K562 (cell line): ENCODE data around the gene CALU. TPM values are rescaled to one million over a fixed set of nuclear protein-coding genes. Genes with fewer than 3 reads are reported as not detected.

Source experiments
- ATAC-seq: fragments of 200-7000 bp; cut with Tn5 transposase; 3 replicates; pipeline ENCODE4 v1.9.1; 2020; ENCODE audit warnings: moderate library complexity
- BruUV-seq: library from RNA; stranded (reverse); fragments of 400-500 nt; replicated peaks from 2 replicates; lab custom pipeline; 2021; lab: Mats Ljungman, UMichigan
- CTCF ChIA-PET: fragments of 300-600 bp; formaldehyde crosslinking; extraction: SDS; loops from one replicate; lab custom pipeline; 2021; ENCODE audit warnings: low intra/inter-chr PET ratio; lab: Yijun Ruan, JAX
- POLR2A ChIA-PET: fragments of 300-600, 350-650 bp; sonication (Branson Sonifier 250); formaldehyde crosslinking; extraction: SDS; loops from one replicate; lab custom pipeline; 2021; ENCODE audit warnings: antibody characterized with exemption, inconsistent platforms; lab: Yijun Ruan, JAX
- DNase-seq, 4 experiments: peaks; one replicate each; pipeline versions ENCODE4 v3.0.0 to v3.0.0-alpha.2; 2011 to 2018; ENCODE audit warnings: low spot score in 3 of 4, mixed read lengths in 3 of 4; ENCODE audit errors: extremely low read depth in 1 of 4
- FAIRE-seq: peaks from 2 replicates; lab custom pipeline; 2011; peaks lifted over from hg19 to GRCh38; lab: Jason Lieb, UNC
- H2AFZ ChIP-seq: 2 replicates; pipeline ENCODE4 v1.6.0; 2011; ENCODE audit warnings: low read depth, low read length, control low read depth, inconsistent platforms
- H3K27ac ChIP-seq: fragments of 200-600 bp; 3 replicates; pipeline ENCODE4 v1.8.0; 2011; ENCODE audit warnings: low read depth, mild to moderate bottlenecking, control low read depth, inconsistent platforms, low read length, moderate library complexity, mixed read lengths; ENCODE audit errors: extremely low read depth
- H3K27me3 ChIP-seq, 2 experiments: fragments of 300-600 bp in 1 of 2; 2 replicates in 1 of 2; 3 replicates in 1 of 2; pipeline versions ENCODE4 v1.6.0 to v1.8.0; 2011; ENCODE audit warnings: inconsistent platforms in 2 of 2, low read length in 2 of 2, mild to moderate bottlenecking in 1 of 2, mixed read lengths in 1 of 2, moderate library complexity in 1 of 2; ENCODE audit not compliant: control insufficient read depth in 2 of 2, insufficient read depth in 2 of 2
- H3K36me3 ChIP-seq: fragments of 300-600 bp; 3 replicates; pipeline ENCODE4 v1.8.0; 2011; ENCODE audit warnings: mild to moderate bottlenecking, low read length, inconsistent platforms; ENCODE audit not compliant: control insufficient read depth, insufficient read depth
- H3K4me1 ChIP-seq, 2 experiments: fragments of 200-600 bp in 1 of 2; replicated peaks in 1 of 2; 2 replicates in 1 of 2; 3 replicates in 1 of 2; pipeline versions ENCODE4 v1.5.1 to v1.8.0; 2011; ENCODE audit warnings: inconsistent platforms in 2 of 2, low read length in 2 of 2, mild to moderate bottlenecking in 1 of 2, mixed read lengths in 1 of 2, moderate library complexity in 1 of 2; ENCODE audit not compliant: control insufficient read depth in 2 of 2, insufficient read depth in 2 of 2
- H3K4me2 ChIP-seq: 2 replicates; pipeline ENCODE4 v1.6.1; 2011; ENCODE audit warnings: low read length, control low read depth, inconsistent platforms, mixed read lengths; ENCODE audit not compliant: insufficient read depth
- H3K4me3 ChIP-seq: fragments of 200-600 bp; sonication (generic), shearing (Covaris generic); 2 replicates; pipeline ENCODE4 v1.5.1; 2016; ENCODE audit warnings: control low read depth, inconsistent platforms
- H3K79me2 ChIP-seq: fragments of 200-600 bp; 3 replicates; pipeline ENCODE4 v1.8.0; 2011; ENCODE audit warnings: low read length, inconsistent platforms; ENCODE audit not compliant: control insufficient read depth, insufficient read depth
- H3K9ac ChIP-seq, 2 experiments: 2 replicates each; pipeline versions ENCODE4 v1.6.0 to v1.6.1; 2011; ENCODE audit warnings: low read depth in 2 of 2, low read length in 2 of 2, control low read depth in 1 of 2, inconsistent platforms in 1 of 2, mild to moderate bottlenecking in 1 of 2, mixed read lengths in 1 of 2; ENCODE audit not compliant: insufficient read depth in 1 of 2
- H3K9me1 ChIP-seq: one replicate; pipeline ENCODE4 v1.6.0; 2011; ENCODE audit warnings: inconsistent platforms, mild to moderate bottlenecking, low read length, moderate library complexity; ENCODE audit not compliant: control insufficient read depth, insufficient read depth
- H3K9me3 ChIP-seq: replicated peaks from 2 replicates; pipeline ENCODE4 v1.5.1; 2011; ENCODE audit warnings: low read depth, low read length, inconsistent platforms; ENCODE audit not compliant: control insufficient read depth, insufficient read depth
- H4K20me1 ChIP-seq: replicated peaks from 2 replicates; pipeline ENCODE4 v1.6.1; 2011; ENCODE audit warnings: low read length, inconsistent platforms, mixed read lengths; ENCODE audit not compliant: control insufficient read depth, insufficient read depth
- BRD4 ChIP-seq: fragments of 200-600 bp; sonication (generic); IDR thresholded peaks from 2 replicates; pipeline ENCODE4 v1.6.1; 2017; ENCODE audit warnings: inconsistent platforms
- CBFA2T3 ChIP-seq: fragments of 450-650 bp; IDR thresholded peaks from 2 replicates; pipeline ENCODE4 v1.6.1; 2017
- HSF4 ChIP-seq: fragments of 250-450 bp; sonication (Bioruptor Pico); IDR thresholded peaks from 2 replicates; pipeline ENCODE4 v2.1.2; 2022; ENCODE audit warnings: mild to moderate bottlenecking, moderate library complexity, borderline replicate concordance
- JUN ChIP-seq, 2 experiments: sonication (generic) in 1 of 2; formaldehyde crosslinking in 1 of 2; IDR thresholded peaks; 2 replicates each; pipeline versions ENCODE4 v1.6.1 to v1.8.0; 2012 to 2022; ENCODE audit warnings: borderline replicate concordance in 2 of 2, mild to moderate bottlenecking in 2 of 2, improper control_type of control experiment in 1 of 2, low read depth in 1 of 2, low read length in 1 of 2, missing genetic modification reagents in 1 of 2
- MYC ChIP-seq, 2 experiments: fragments of 250-450 bp in 1 of 2; sonication (Bioruptor Pico) in 1 of 2; IDR thresholded peaks; 2 replicates each; pipeline versions ENCODE4 v1.5.1 to v1.6.1; 2012 to 2021; ENCODE audit warnings: low read depth in 2 of 2, borderline replicate concordance in 1 of 2, improper control_type of control experiment in 1 of 2, low read length in 1 of 2, mild to moderate bottlenecking in 1 of 2, moderate library complexity in 1 of 2
- PBX2 ChIP-seq, 2 experiments: IDR thresholded peaks in 1 of 2; conservative IDR thresholded peaks in 1 of 2; 2 replicates each; pipeline ENCODE4 v1.6.1; 2016; ENCODE audit warnings: low read depth in 2 of 2, mild to moderate bottlenecking in 1 of 2, missing compliant biosample characterization in 1 of 2, missing genetic modification characterization in 1 of 2, moderate library complexity in 1 of 2
- PHB2 ChIP-seq: fragments of 450-650 bp; IDR thresholded peaks from 2 replicates; pipeline ENCODE4 v1.6.1; 2017; ENCODE audit warnings: low read depth
- PKNOX1 ChIP-seq: fragments of 450-650 bp; IDR thresholded peaks from 2 replicates; pipeline ENCODE4 v1.6.1; 2016
- RFX5 ChIP-seq: IDR thresholded peaks from 2 replicates; pipeline ENCODE4 v1.6.1; 2011; ENCODE audit warnings: low read depth, mild to moderate bottlenecking, improper control_type of control experiment, low read length
- SIX5 ChIP-seq, 2 experiments: IDR thresholded peaks; 2 replicates each; pipeline ENCODE4 v1.6.1; 2011; ENCODE audit warnings: low read length in 2 of 2, borderline replicate concordance in 1 of 2, low read depth in 1 of 2, mild to moderate bottlenecking in 1 of 2, moderate library complexity in 1 of 2; ENCODE audit not compliant: insufficient read depth in 1 of 2
- ZNF431 ChIP-seq: sonication (generic); formaldehyde crosslinking; IDR thresholded peaks from 2 replicates; pipeline ENCODE4 v1.8.0; 2022; ENCODE audit warnings: mild to moderate bottlenecking, missing genetic modification reagents
- WGBS: fragments of 100-300 bp; shearing (Covaris generic); methylation state at CpG from one replicate; pipeline ENCODE4 v1.1.6; 2016; ENCODE audit warnings: low coverage, mixed read lengths; ENCODE audit not compliant: insufficient coverage; ENCODE audit errors: missing lambda C conversion rate; 5-methylcytosine and 5-hydroxymethylcytosine counted together
- in situ Hi-C: fragments of 300-500 bp; cut with MboI; formaldehyde crosslinking; loops from 4 replicates; pipeline ENCODE4 v1.15.0; 2018; ENCODE audit warnings: inconsistent platforms, mixed read lengths
- intact Hi-C: fragments of 100-400 bp; cut with micrococcal nuclease; formaldehyde crosslinking; loops from 2 replicates; pipeline ENCODE4 v1.14.2; 2022
- polyA plus RNA-seq, 8 experiments: library from polyadenylated mRNA; depleted of rRNA in 4 of 8; stranded (reverse) in 5 of 8; unstranded in 3 of 8; fragments of >200 nt; fragmentation: Nextera tagmentation in 2 of 8; fragmentation: Illumina TruSeq in 1 of 8; extraction: Ambion mirVana in 2 of 8; extraction: Trizol in 1 of 8; gene quantifications; 2 replicates each; pipeline versions ENCODE4 v1.2.1 to v1.2.3, GENCODE V29; 2011 to 2014; ENCODE audit warnings: inconsistent platforms in 1 of 8, missing spikeins in 1 of 8
- total RNA-seq, 7 experiments: library from RNA; depleted of rRNA in 6 of 7; stranded (reverse); fragments of >200 nt in 6 of 7; fragmentation: Illumina TruSeq in 2 of 7; extraction: Trizol in 2 of 7; gene quantifications; 2 replicates each; pipeline versions ENCODE4 v1.2.1 to v1.2.3, GENCODE V29; 2011 to 2021; ENCODE audit warnings: low replicate concordance in 1 of 7

CALU gene
- total and polyA plus RNA-seq, 9 of the 15 experiments (the other 6 are each of a cell fraction or from before 2014, with no cell fraction given), result 166 to 286 (median 215) TPM

DNA sequence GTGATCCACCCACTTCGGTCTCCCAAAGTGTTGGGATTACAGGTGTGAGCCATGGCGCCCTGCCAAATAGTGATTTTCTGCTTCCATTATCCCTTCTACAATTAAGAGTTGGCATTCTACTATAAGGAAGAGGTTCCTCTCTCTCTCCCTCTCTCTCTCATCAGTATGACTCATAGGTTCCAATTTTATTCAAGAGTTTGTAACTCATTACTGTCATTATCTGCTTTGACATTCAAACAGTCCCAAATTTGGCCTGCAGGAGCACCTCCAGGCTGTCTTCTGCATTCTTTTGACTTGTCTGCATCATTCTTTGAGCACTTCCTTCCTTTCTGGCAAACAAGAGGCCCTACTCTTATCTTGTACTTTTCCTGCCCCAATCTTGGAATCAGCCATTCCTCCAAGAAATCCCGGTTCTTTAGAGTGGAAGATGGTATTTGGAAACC, 33.2 kb upstream of the CALU start (continued):
- TF ChIP-seq PBX2 (CRISPR knock-in tag; IDR thresholded peaks at IDR 0.05; ENCODE audit: low read depth) (no peak), PBX2 (tag; conservative IDR thresholded peaks at IDR 0.05; ENCODE audit: low read depth) (no peak), CBFA2T3 (no peak), HSF4 (CRISPR knock-in tag) (no peak), PHB2 (no peak)

GRCh38 chr7:128707752-128708151, 31.4 kb upstream of the CALU start:
- no peak for DNase-seq
- no TSS peak for BruUV-seq
- TF ChIP-seq BRD4, result no peak
- no peak for TF ChIP-seq ZNF431 (CRISPR knock-in tag)
- no peak for TF ChIP-seq MYC (IDR thresholded peaks at IDR 0.05; ENCODE audit: low read depth, low read length)
- TF ChIP-seq MYC (CRISPR knock-in tag; IDR thresholded peaks at IDR 0.05; ENCODE audit: borderline replicate concordance, low read depth), result no peak
- no peak for TF ChIP-seq JUN (IDR thresholded peaks at IDR 0.05; ENCODE audit: borderline replicate concordance, low read depth, low read length)
- TF ChIP-seq JUN (CRISPR knock-in tag; IDR thresholded peaks at IDR 0.05; ENCODE audit: borderline replicate concordance), result no peak
- no peak for TF ChIP-seq RFX5
- no peak for TF ChIP-seq PKNOX1
- no peak for TF ChIP-seq SIX5 (IDR thresholded peaks at IDR 0.05; ENCODE audit: borderline replicate concordance in 1 of 2, insufficient read depth in 1 of 2, low read depth in 1 of 2, low read length in 2 of 2)

More at GRCh38 chr7:128707752-128708151, 31.4 kb upstream of the CALU start:
- Histone ChIP-seq H2AFZ (no peak overlapping the region), H3K4me1 (peaks cover 0 to 12% of the 10 kb centered on the region in 2 experiments; a peak in 2 of 5 replicates), H3K9me3 (no peaks in the 10 kb centered on the region), H3K79me2 (no peaks in the 10 kb centered on the region), H3K36me3 (no peaks in the 10 kb centered on the region), H3K4me2 (no peak overlapping the region), H3K27me3 (peaks cover 22 to 23% of the 10 kb centered on the region in 2 experiments; a peak in 4 of 5 replicates), H3K9ac (no peak overlapping the region), H3K9me1 (no peaks in the 10 kb centered on the region), H3K27ac (no peak overlapping the region), H3K4me3 (no peak overlapping the region), H4K20me1 (no peaks in the 10 kb centered on the region)
- FAIRE-seq (no peak), ATAC-seq (no peak)
- ChIA-PET CTCF (no interaction called here), POLR2A (interaction anchor here (0.7 to 4.5 kb wide), 6 partner anchors 11 to 42 kb away, joined by 3 to 24 read pairs (median 5); partner anchors contain the start of gene CALU)
- intact Hi-C loops, result no loop called here
- in situ Hi-C loops, result no loop called here
- WGBS, result 0% methylated on average over 1 of the region's 1 CpG
